ENCODE data around the gene TAF11L11.
"Not testable (repeated sequence)": the region's sequence is repeated elsewhere in the genome, so short reads cannot be mapped to it uniquely, and the experiment has no call there.

GRCh38 chr5:17649232-17649631 is 45.2 kb downstream of the TAF11L11 start:
- TF ChIP-seq CTCF (IDR thresholded peaks at IDR 0.05; ENCODE audit: low read depth, low read length, missing input control); ZBTB33 (IDR thresholded peaks at IDR 0.05); MAX (IDR thresholded peaks at IDR 0.05): not testable (repeated sequence)

Data from liver (tissue), 2 donors.